Muscle layer of duodenum (tissue), 2 donors: ENCODE measurements around the gene C1GALT1.

Experiments used
- H3K27ac ChIP-seq: one replicate; pipeline ENCODE4 v1.7.0; 2013; ENCODE audit warnings: mild to moderate bottlenecking, low read length
- H3K27me3 ChIP-seq: one replicate; pipeline ENCODE4 v1.7.0; 2013; ENCODE audit warnings: low read depth, mild to moderate bottlenecking, control low read depth, low read length
- H3K36me3 ChIP-seq, 2 donors: one replicate each; pipeline ENCODE4 v1.7.0; 2013; ENCODE audit warnings: low read length in 2 of 2, control low read depth in 1 of 2, mild to moderate bottlenecking in 1 of 2; ENCODE audit not compliant: insufficient read depth in 2 of 2, control insufficient read depth in 1 of 2
- H3K4me1 ChIP-seq, 2 donors: one replicate each; pipeline ENCODE4 v1.7.0; 2013; ENCODE audit warnings: low read length in 2 of 2, mild to moderate bottlenecking in 2 of 2, control low read depth in 1 of 2, moderate library complexity in 1 of 2; ENCODE audit not compliant: insufficient read depth in 2 of 2, control insufficient read depth in 1 of 2
- H3K4me3 ChIP-seq, 2 donors: one replicate each; pipeline ENCODE4 v1.7.0; 2013; ENCODE audit warnings: low read length in 2 of 2, low read depth in 1 of 2, mild to moderate bottlenecking in 1 of 2
- H3K9me3 ChIP-seq, 2 donors: one replicate each; pipeline ENCODE4 v1.7.0; 2013; ENCODE audit warnings: low read length in 2 of 2, control low read depth in 1 of 2, mild to moderate bottlenecking in 1 of 2; ENCODE audit not compliant: control insufficient read depth in 1 of 2
- donor health status: healthy.

C1GALT1 gene

GRCh38 chr7:7173956-7174632, 8.2 kb upstream of the C1GALT1 start:
- no peaks in the 10 kb centered on the region for H3K4me1 ChIP-seq
- H3K27me3 ChIP-seq: no peaks in the 10 kb centered on the region
- H3K36me3 ChIP-seq: no peaks in the 10 kb centered on the region
- no peak overlapping the region for H3K4me3 ChIP-seq
- H3K9me3 ChIP-seq: peaks cover 2 to 4% of the 10 kb centered on the region in 2 donors
- no peak overlapping the region for H3K27ac ChIP-seq

DNA sequence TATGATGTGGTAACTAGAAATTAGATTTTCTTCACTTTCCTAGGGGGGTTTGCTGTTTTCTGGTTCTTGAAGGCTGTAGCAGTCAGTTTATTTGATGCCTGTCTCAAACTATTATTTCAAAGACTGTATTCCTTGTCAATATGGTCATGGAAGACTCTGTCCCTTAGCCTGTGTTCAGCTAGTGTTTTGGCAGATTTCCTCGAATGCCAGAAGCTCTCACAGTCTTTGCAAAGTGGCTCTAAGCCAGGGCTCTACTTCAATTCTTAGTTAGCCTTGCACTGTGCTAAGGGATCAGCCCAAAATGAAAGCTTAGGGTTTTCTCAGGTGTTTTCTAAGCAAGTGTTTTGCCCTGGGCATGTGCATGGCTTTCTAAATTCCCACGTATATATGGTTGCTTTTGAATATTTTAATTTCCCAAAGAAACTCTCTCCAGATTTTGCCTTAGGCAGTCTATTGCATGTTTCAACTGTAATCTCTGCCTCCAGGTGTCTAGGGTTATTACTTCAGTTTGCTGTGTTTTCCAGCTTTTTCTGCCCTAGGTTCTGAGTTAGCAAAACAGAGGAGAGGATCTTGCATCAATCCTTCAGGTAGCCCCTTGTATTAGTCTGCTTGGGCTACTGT, 7.2 kb upstream of the C1GALT1 start:
- Histone ChIP-seq H3K27me3 (no peaks in the 10 kb centered on the region), H3K4me1 (no peaks in the 10 kb centered on the region), H3K4me3 (no peak overlapping the region), H3K9me3 (peaks cover 2 to 4% of the 10 kb centered on the region in 2 donors), H3K27ac (no peak overlapping the region), H3K36me3 (no peaks in the 10 kb centered on the region)

DNA sequence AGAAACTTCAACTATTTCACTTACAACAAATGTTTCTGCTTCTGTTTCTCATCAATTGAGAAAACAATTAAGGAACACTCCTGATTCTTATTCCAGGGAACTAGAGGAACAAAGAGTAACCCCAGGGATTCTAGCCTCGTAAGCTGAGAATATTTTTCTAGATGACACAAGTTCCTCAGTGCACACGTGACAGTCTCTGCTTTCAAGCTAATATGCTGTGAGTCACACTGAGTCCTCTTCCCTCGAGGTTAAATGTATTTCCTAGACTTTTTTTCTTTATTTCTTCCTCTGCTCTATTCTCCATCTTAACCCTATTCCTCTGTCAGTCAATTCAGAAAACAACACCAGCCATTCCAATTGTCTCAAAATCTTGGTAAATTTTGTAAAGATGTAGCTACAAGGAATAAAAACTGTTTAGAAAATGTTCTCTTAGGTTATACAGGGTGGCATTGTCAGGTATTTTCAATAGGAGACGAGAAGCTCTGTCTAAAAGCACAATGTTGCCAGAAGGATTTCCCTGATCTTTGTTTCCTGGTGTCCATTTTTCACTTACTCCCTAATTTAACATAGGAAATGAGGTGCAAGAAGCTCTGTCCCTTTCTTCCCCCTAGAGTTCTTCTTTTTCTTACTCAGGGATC, 5.8 kb upstream of the C1GALT1 start:
- Histone ChIP-seq H3K9me3 (peaks cover 0 to 2% of the 10 kb centered on the region in 2 donors), H3K27me3 (no peaks in the 10 kb centered on the region), H3K36me3 (no peaks in the 10 kb centered on the region), H3K27ac (peak overlapping the region; percentile 19), H3K4me1 (peaks cover 0 to 5% of the 10 kb centered on the region in 2 donors), H3K4me3 (no peak overlapping the region)

- Histone ChIP-seq H3K36me3 (no peaks in the 10 kb centered on the region), H3K4me3 (no peak overlapping the region), H3K4me1 (peaks cover 0 to 5% of the 10 kb centered on the region in 2 donors), H3K27me3 (no peaks in the 10 kb centered on the region), H3K27ac (no peak overlapping the region), H3K9me3 (no peaks in the 10 kb centered on the region)
Observed at GRCh38 chr7:7177044-7177517, 5.3 kb upstream of the C1GALT1 start.

- H3K9me3 ChIP-seq: no peaks in the 10 kb centered on the region
- no peak overlapping the region for H3K4me3 ChIP-seq
- H3K27me3 ChIP-seq: no peaks in the 10 kb centered on the region
- H3K4me1 ChIP-seq: peaks cover 0 to 5% of the 10 kb centered on the region in 2 donors
- H3K27ac ChIP-seq: no peak overlapping the region
- H3K36me3 ChIP-seq: no peaks in the 10 kb centered on the region
Observed at GRCh38 chr7:7178081-7178480, 4.3 kb upstream of the C1GALT1 start.

GRCh38 chr7:7178906-7179305, 3.4 kb upstream of the C1GALT1 start:
- Histone ChIP-seq H3K36me3 (no peaks in the 10 kb centered on the region), H3K4me3 (no peak overlapping the region), H3K4me1 (peaks cover 0 to 11% of the 10 kb centered on the region in 2 donors), H3K27me3 (no peaks in the 10 kb centered on the region), H3K27ac (no peak overlapping the region), H3K9me3 (no peaks in the 10 kb centered on the region)

- H3K9me3 ChIP-seq: no peaks in the 10 kb centered on the region
- H3K4me1 ChIP-seq: peaks cover 0 to 14% of the 10 kb centered on the region in 2 donors
- H3K27ac ChIP-seq: peak overlapping the region; percentile 99
Observed at GRCh38 chr7:7180725-7181449, 1.5 kb upstream of the C1GALT1 start.

GRCh38 chr7:7181519-7182155, 707 bp upstream of the C1GALT1 start:
- H3K4me1 ChIP-seq: peaks cover 0 to 14% of the 10 kb centered on the region in 2 donors
- no peaks in the 10 kb centered on the region for H3K9me3 ChIP-seq
- no peaks in the 10 kb centered on the region for H3K27me3 ChIP-seq
- H3K4me3 ChIP-seq: peak overlapping the region; percentile 93
- no peaks in the 10 kb centered on the region for H3K36me3 ChIP-seq
- H3K27ac ChIP-seq: peak overlapping the region; percentile 99

More at GRCh38 chr7:7180725-7181449, 1.5 kb upstream of the C1GALT1 start:
- Histone ChIP-seq H3K4me3 (peak overlapping the region; percentile 93), H3K27me3 (no peaks in the 10 kb centered on the region), H3K36me3 (no peaks in the 10 kb centered on the region)

DNA sequence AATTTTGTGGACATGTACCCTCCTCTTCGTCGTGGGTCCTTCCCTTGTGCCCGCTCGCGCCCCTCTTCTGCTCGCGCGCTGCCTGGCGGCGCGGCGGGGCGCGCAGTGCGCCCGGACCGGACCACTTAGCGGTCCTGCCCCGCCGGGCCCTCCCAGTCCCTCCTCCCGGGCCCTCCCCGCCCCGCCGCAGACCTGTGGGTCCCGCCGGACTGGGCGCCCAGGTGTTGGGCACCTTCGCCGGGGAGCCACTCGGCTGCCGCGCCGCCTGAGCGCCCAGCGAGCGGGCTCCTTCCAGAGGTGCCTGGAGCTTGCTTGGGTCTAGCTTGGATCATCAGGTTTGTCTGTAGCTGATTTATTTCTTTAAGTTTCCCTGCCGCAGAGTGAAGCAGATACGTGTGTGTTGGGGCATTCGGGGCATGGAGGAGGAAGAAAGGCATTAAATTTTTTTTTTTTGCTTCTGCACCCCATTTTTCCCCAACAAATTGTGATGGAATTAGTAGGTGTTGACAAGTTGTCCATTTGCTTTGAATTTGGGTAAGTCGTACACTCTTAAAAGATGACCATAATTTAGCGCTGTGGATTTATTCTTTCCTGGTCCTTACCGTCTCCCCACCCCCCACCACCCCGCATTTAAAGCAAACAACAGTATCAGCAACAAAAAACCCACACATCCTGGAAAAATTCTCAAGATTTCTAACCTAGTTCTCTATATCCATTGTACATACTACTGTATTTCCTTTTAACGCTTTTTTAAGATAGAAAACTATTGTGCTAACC, 905 bp downstream of the C1GALT1 start:
- H3K36me3 ChIP-seq: no peaks in the 10 kb centered on the region
- no peaks in the 10 kb centered on the region for H3K9me3 ChIP-seq
- peak overlapping the region; percentile 84 for H3K27ac ChIP-seq
- peaks cover 0 to 14% of the 10 kb centered on the region in 2 donors for H3K4me1 ChIP-seq
- no peaks in the 10 kb centered on the region for H3K27me3 ChIP-seq
- H3K4me3 ChIP-seq: peak overlapping the region; percentile 69 to 93

DNA sequence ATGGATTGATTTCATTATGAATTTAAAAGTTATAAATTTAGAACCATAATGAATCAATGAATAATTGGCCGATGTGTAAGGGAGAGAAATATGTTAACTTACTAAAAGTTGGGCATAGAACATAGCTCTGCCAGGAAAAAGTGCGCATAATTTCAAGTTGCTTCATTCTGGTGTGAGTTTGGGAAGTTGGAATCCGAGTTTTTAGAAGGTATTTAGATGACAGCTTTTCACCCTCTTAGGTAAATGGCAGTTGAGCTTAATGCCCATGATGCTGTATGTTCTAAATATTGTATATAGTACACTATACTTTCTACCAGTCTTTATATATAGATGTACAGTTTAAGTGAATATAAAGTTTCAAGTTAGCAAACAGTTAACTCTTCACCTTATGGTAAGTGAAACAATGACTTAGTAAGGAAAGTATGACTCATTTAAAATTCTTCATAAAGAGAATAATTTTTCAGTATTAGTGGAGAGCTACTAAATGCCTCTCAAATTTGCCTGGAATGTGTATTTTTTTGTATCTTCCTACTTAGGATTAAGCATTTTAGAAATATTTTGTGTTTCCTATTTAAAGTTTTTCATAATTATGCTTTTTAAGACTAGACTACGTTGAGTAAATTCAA, 1.6 kb downstream of the C1GALT1 start:
- Histone ChIP-seq H3K36me3 (no peaks in the 10 kb centered on the region), H3K4me3 (peak overlapping the region; percentile 69 to 93), H3K27ac (peak overlapping the region; percentile 84)

More for the DNA sequence above, 1.6 kb downstream of the C1GALT1 start:
- peaks cover 0 to 14% of the 10 kb centered on the region in 2 donors for H3K4me1 ChIP-seq
- no peaks in the 10 kb centered on the region for H3K9me3 ChIP-seq
- H3K27me3 ChIP-seq: no peaks in the 10 kb centered on the region
